Measurements from ENCODE around the gene WDR90. TPM values are rescaled to one million over a fixed set of nuclear protein-coding genes. Genes with fewer than 3 reads are reported as not detected.

Gene WDR90
- total RNA-seq, 4 donors from 2014 or later: 18.2 to 79.3 (median 46.9) TPM

DNA sequence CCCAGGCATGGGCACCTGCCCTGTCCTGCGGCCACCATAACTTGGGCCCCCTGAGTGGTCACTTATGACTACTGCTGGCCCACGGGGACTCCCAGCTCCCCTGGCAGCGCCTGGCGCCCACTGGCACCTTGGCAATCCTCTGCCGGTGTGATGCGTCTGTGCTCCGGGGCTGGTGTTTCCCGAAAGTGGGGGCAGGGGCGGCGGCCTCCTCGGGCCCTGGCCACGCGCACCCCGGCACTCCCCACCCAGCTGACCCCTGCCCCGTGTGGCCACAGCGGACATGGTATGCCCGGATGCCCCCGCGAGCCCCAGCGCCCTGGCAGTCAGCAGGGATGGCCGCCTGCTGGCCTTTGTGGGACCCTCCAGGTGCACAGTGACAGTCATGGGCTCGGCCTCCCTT is 8.3 kb downstream of the WDR90 start:
- no peaks in the 10 kb centered on the region for H3K36me3 ChIP-seq
- no peak for DNase-seq
- H3K27ac ChIP-seq: no peak overlapping the region
- no peaks in the 10 kb centered on the region for H3K27me3 ChIP-seq
- no peaks in the 10 kb centered on the region for H3K9me3 ChIP-seq
- peaks cover 3 to 5% of the 10 kb centered on the region in 2 donors for H3K4me1 ChIP-seq
- intact Hi-C loops (cut with DNase I; ENCODE audit: low total_unique reads): no loop called here
- TF ChIP-seq, protein P1, sequence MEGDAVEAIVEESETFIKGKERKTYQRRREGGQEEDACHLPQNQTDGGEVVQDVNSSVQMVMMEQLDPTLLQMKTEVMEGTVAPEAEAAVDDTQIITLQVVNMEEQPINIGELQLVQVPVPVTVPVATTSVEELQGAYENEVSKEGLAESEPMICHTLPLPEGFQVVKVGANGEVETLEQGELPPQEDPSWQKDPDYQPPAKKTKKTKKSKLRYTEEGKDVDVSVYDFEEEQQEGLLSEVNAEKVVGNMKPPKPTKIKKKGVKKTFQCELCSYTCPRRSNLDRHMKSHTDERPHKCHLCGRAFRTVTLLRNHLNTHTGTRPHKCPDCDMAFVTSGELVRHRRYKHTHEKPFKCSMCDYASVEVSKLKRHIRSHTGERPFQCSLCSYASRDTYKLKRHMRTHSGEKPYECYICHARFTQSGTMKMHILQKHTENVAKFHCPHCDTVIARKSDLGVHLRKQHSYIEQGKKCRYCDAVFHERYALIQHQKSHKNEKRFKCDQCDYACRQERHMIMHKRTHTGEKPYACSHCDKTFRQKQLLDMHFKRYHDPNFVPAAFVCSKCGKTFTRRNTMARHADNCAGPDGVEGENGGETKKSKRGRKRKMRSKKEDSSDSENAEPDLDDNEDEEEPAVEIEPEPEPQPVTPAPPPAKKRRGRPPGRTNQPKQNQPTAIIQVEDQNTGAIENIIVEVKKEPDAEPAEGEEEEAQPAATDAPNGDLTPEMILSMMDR (IDR thresholded peaks at IDR 0.05): no peak
- no peak for TF ChIP-seq POLR2A (IDR thresholded peaks at IDR 0.05)
- no peak overlapping the region for H3K4me3 ChIP-seq

DNA sequence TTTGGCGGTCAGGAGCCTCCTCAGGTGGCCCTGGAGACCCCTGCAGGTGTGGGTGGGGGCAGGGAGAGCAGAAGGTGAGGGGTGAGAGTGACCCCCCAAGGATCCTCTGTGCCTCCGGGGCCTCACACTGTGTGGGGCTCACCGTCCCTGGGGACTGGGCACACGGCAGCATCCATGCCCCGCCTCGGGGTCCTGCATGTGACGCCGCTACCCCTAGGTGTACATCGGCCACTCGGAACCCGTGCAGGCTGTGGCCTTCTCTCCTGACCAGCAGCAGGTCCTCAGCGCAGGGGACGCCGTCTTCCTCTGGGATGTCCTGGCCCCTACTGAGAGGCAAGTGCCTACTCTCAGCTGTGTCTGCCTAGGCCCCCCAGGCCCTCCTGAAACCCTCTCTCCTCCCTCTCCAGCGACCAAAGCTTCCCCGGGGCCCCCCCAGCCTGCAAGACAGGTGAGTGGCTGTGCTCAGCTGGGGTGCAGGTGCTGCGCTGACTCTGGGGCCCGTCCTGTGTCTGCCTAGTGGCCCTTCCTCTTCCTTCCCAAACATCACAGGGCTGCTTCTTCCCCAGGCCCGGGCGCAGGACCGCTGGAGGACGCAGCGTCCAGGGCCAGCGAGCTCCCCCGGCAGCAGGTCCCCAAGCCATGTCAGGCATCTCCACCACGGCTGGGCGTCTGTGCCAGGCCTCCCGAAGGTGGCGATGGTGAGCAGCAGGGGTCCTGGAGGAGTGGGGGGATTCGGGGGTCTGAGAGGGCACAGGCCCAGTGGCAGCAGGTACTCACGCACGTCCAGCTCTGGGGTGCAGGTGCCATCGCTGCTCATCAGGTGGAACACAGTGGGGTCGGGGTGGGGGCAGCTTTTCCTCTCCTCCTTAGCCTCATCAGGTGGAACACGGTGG is 9.8 kb downstream of the WDR90 start:
- no peaks in the 10 kb centered on the region for H3K36me3 ChIP-seq
- H3K27me3 ChIP-seq: no peaks in the 10 kb centered on the region
- intact Hi-C loops (cut with DNase I; ENCODE audit: low total_unique reads): no loop called here
- TF ChIP-seq, protein P1 (IDR thresholded peaks at IDR 0.05): no peak
- no peak for TF ChIP-seq POLR2A (IDR thresholded peaks at IDR 0.05)
- peaks cover 3 to 5% of the 10 kb centered on the region in 2 donors for H3K4me1 ChIP-seq
- H3K4me3 ChIP-seq: no peak overlapping the region
- no peaks in the 10 kb centered on the region for H3K9me3 ChIP-seq
- no peak overlapping the region for H3K27ac ChIP-seq
- no peak for DNase-seq

DNA sequence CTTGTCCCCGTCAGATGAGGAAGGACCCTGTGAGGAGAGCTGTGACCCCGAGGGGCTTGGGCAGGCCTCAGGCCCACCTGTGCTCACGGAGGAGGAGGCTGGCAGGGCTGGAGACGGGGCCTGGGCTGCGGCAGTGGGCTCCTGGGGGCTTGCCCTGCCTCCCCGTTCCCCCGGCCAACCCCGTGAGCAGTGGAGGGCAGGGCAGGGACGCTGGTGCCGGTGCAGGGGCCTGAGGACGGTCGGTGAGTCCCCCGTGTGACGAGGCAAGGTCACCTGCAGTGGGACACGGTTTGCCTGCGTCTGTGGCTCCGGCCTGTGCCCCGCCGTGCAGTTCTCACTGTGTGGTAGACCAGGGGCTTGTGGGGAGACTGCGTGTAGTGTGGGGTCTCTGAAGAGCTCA is 10.5 kb downstream of the WDR90 start:
- Histone ChIP-seq H3K4me3 (no peak overlapping the region), H3K27ac (no peak overlapping the region), H3K4me1 (peaks cover 3 to 5% of the 10 kb centered on the region in 2 donors), H3K27me3 (no peaks in the 10 kb centered on the region), H3K9me3 (no peaks in the 10 kb centered on the region), H3K36me3 (no peaks in the 10 kb centered on the region)
- no peak for DNase-seq
- TF ChIP-seq POLR2A (IDR thresholded peaks at IDR 0.05): no peak
- TF ChIP-seq, protein P1 (IDR thresholded peaks at IDR 0.05): no peak
- intact Hi-C loops (cut with DNase I; ENCODE audit: low total_unique reads): loop anchor here (10.0 kb wide), 1 partner anchor 85 kb away; no protein-coding TSS in a partner anchor

DNA sequence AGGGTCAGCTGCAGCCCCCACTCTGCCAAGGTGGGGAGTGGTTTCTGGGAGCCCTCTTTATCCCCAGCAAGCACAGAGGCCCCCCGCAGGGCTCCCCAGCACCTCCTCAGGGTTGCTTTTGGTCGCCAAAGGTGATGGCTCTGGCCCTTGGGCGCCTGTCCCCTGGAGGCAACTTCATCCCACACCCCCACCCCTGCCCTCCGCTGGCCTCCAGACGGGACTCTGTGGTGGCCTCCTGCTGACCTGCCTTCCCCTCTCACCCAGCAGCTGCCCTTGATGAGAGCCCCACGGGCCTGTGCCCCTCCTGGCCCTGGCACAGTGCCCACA is 10.9 kb downstream of the WDR90 start:
- no peaks in the 10 kb centered on the region for H3K27me3 ChIP-seq
- TF ChIP-seq, protein P1 (IDR thresholded peaks at IDR 0.05): no peak
- no peak for TF ChIP-seq POLR2A (IDR thresholded peaks at IDR 0.05)
- H3K4me1 ChIP-seq: peaks cover 3 to 5% of the 10 kb centered on the region in 2 donors
- no peaks in the 10 kb centered on the region for H3K9me3 ChIP-seq
- intact Hi-C loops (cut with DNase I; ENCODE audit: low total_unique reads): loop anchor here (10.0 kb wide), 1 partner anchor 85 kb away; no protein-coding TSS in a partner anchor
- H3K36me3 ChIP-seq: no peaks in the 10 kb centered on the region
- peak overlapping the region; percentile 76 to 79 for H3K27ac ChIP-seq
- DNase-seq: no peak
- H3K4me3 ChIP-seq: no peak overlapping the region

DNA sequence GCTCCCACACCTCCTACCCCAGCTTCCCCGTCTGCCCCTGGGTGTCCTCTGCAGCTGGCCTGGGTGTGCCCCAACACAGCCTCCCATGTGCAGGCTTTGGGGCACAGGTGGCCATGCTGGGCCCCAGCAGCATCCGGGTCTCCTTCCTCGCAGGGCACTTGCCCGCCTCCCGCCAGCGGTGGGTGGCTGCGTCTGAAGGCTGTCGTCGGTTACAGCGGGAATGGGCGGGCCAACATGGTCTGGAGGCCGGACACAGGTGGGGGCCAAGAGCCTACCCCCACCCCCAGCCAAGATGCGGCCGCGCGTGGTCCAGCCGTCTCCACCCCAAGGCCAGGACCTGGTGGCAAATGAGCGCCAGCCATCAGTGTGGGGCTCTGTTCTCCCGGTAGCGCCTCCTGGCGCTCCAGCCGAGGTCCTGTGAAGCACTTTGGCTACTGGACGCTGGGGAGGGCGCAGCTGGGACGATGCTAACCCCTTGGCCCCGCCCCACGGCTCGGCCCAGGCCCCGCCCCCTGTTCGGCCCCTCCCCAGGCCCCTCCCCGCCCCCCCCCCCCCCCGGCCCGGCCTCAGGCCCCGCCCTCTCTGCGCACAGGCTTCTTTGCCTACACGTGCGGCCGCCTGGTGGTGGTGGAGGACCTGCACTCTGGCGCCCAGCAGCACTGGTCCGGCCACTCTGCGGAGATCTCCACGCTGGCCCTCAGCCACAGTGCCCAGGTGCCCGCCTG is 11.5 kb downstream of the WDR90 start:
- Histone ChIP-seq H3K36me3 (no peaks in the 10 kb centered on the region), H3K27ac (peak overlapping the region; percentile 76 to 79), H3K27me3 (no peaks in the 10 kb centered on the region), H3K4me3 (no peak overlapping the region), H3K4me1 (peaks cover 3 to 5% of the 10 kb centered on the region in 2 donors), H3K9me3 (no peaks in the 10 kb centered on the region)
- intact Hi-C loops (cut with DNase I; ENCODE audit: low total_unique reads): loop anchor here (10.0 kb wide), 1 partner anchor 86 kb away; no protein-coding TSS in a partner anchor
- peak; percentile 85 to 91 for DNase-seq
- TF ChIP-seq POLR2A (IDR thresholded peaks at IDR 0.05): peak in 1 of 2 donors; percentile 10
- TF ChIP-seq, protein P1 (IDR thresholded peaks at IDR 0.05): peak; percentile 51 to 76 (median 72)

Data from uterus (tissue), 4 donors.